T-helper 9 cell (primary cell): ENCODE results near the gene SSBP2.
"Not testable (repeated sequence)": the region's sequence is repeated elsewhere in the genome, so short reads cannot be mapped to it uniquely, and the experiment has no call there.

Experiments used
- DNase-seq: peaks from one replicate; pipeline ENCODE4 v3.0.0-alpha.2; 2020

Gene SSBP2

DNA sequence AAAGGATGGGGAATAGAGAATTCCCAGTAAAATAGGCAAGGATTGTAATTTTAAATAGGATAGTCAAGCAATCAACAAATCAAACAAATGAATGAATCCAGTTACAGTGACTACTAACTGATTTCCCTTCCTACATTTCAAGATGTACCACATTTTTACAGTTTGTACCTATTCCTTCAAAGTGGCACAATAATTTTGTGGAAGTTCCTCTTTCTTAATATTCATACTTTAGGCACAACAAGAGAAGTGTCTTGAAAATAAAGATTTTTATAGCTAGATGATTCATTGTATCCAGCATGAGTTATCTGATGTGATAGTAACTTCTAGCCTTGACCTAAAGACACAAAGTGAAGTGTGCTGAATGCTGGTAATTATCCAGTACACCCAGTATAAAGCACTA, 234.8 kb downstream of the SSBP2 start:
- DNase-seq: no peak

- DNase-seq: no peak
These were observed 236.9 kb downstream of the SSBP2 start for GRCh38 chr5:81513982-81514381.

GRCh38 chr5:81513473-81513872, 237.4 kb downstream of the SSBP2 start:
- no peak for DNase-seq

GRCh38 chr5:81506900-81507588, 243.9 kb downstream of the SSBP2 start:
- DNase-seq: no peak

GRCh38 chr5:81506378-81506777, 244.5 kb downstream of the SSBP2 start:
- no peak for DNase-seq

- no peak for DNase-seq
These were observed 245.2 kb downstream of the SSBP2 start for GRCh38 chr5:81505672-81506071.

- not testable (repeated sequence) for DNase-seq
These were observed 247.3 kb downstream of the SSBP2 start for GRCh38 chr5:81503602-81504001.

- no peak for DNase-seq
These were observed 255.6 kb downstream of the SSBP2 start for GRCh38 chr5:81495286-81495685.

GRCh38 chr5:81488862-81489261, 262.0 kb downstream of the SSBP2 start:
- no peak for DNase-seq

GRCh38 chr5:81486711-81487110, 264.2 kb downstream of the SSBP2 start:
- no peak for DNase-seq

DNA sequence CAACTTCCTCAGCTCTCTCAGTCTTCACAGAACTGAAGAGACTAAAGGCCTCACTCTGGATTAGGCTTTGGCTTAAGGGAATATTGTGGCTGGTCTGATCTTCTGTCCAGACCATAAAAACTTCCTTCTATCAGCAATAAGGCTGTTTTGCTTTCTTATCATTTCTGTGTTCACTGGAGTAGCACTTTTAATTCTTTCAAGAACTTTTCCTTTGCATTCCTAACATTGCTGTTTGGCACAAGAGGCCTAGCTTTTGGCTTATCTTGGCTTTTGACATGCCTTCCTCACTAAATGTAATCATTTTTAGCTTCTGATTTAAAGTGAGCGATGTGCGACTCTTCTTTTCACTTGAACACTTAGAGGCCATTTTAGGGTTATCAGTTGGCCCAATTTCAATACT, 268.3 kb downstream of the SSBP2 start:
- DNase-seq: no peak

- DNase-seq: not testable (repeated sequence)
These were observed 277.5 kb downstream of the SSBP2 start for GRCh38 chr5:81473395-81473794.

DNA sequence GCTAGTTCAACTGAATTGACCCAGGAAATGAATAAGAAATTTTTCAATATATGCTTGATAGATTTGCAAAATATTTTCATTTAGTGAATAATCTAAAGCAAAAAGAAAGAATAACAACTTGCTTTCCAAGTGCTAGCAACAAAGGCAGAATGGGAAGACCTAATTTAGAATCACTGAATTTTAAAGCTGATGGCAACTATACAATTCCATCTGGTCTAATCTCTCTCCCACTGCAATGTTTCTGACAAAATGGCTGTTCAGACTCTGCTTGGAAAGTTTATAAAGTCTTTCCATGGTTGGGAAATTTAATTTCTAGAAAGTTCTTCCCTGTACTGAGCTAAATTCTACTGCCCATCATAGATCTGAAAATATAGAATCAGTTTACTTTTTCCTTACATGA, 281.2 kb downstream of the SSBP2 start:
- DNase-seq: no peak

GRCh38 chr5:81450940-81451339, 300.0 kb downstream of the SSBP2 start:
- no peak for DNase-seq

DNA sequence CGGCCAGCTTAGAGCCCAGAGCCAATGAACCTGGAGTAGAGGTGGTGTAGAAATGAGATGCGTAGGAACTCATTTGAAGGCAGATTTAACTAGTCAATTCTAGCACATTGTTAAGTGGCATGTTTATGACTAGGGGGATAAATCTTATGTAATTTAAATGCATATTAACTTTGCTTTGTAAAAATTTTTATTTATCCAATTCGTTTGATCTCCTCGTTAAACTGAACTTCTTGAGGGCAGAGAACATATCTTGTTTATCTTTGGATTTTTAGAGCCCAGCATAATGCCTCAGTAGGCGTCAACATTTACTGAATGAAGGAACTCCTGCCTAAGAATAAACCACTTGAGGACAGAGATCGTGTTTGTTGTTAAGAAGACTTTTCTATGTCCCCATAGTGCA, 315.9 kb downstream of the SSBP2 start:
- DNase-seq: no peak

DNA sequence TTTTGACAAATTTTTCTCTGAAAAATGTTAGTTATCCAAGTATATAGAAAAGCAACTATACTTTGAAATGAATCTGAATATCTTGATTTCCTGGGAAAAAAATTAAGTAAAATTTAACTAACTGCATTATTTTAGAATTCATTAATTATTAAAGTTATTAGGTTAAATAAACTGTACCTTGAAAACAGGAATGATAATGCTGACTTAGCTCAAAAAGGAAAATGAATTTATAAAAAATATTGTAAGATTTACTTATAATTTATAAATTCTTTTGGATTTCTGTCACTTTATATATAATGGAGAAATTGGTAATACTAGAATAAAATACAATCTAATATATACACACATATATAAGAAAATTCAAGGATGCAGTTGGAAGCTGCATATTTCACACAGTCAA, 320.9 kb downstream of the SSBP2 start:
- no peak for DNase-seq

DNA sequence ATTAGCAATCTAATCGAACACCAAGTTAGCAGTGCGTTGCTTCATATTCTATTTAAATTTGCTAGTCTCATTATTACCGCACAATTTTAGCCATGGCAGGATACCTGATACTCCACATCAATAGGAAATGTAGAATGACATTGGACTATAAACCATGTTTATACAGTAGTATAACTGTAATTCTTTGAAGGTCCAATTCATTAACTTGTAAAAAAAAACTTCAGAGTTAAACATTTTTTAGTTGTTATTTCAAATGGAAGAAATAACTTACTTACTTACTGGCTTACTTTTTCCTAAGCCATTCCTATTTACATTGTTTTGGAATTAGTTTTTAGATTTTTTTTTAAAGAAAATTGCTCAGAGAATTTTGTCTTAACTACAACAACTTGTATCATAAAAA, 321.5 kb downstream of the SSBP2 start:
- no peak for DNase-seq

- no peak for DNase-seq
These were observed 322.0 kb downstream of the SSBP2 start for GRCh38 chr5:81428861-81429260.

GRCh38 chr5:81428446-81428845, 322.5 kb downstream of the SSBP2 start:
- DNase-seq: no peak

GRCh38 chr5:81427566-81427965, 323.3 kb downstream of the SSBP2 start:
- no peak for DNase-seq

DNA sequence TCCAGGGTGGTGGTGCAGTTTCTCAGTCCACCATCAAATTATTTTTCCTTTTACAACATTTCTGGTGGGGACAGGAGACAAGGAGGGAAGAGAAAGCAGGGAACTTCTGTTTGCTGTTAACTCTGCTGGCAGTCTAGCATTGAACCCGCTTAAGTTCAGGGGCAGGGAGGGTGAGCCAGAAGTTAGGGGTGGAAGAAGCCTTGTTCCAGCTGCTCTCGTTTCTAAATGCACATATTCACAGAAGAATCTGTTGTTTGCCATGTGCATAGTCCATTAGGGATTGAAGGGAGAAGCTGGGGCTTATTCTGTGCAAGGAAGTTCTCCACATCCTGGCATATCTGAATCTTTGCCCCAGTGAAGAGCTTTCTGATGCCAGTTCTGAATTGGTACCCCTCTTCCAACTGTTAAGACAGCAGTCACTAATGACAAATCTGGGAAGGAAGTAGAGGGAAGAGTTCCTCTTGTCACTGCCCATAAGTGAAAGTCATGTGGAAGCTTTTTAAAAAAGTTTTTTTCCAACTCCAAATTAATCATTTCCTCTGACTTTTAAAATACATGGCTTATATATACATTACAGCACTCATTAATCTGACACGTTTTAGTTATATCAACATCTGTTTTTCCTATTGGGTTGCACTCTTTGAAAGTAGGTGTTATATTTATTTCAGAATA, 324.4 kb downstream of the SSBP2 start:
- no peak for DNase-seq

- DNase-seq: no peak
These were observed 325.3 kb downstream of the SSBP2 start for GRCh38 chr5:81425569-81425968.

DNA sequence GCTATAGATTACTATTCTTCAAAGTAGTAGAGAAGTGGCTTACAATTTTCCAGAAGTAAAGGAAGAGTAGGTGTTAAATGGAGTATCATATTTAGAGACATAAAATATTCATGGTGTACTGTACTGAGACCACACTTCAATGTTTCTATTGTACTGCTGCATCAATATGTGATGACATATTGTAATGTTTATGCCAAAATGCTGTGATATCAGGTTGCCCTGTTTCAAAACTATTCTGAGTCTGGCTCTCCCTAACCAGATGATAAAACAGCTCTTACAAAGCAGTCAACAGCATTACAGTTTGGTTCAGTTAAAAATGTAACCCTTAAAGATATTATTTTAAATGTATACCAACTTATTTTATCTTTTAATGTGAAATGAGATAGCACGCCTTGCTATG, 326.2 kb downstream of the SSBP2 start:
- no peak for DNase-seq

- no peak for DNase-seq
These were observed 328.2 kb downstream of the SSBP2 start for GRCh38 chr5:81422671-81423070.
